Effector CD8-positive, alpha-beta T cell (primary cell): Measurements from ENCODE around the gene ERRFI1.

Source experiments
- DNase-seq: peaks from one replicate; lab custom pipeline; 2025; lab: John Stamatoyannopoulos, UW

ERRFI1 gene

DNA sequence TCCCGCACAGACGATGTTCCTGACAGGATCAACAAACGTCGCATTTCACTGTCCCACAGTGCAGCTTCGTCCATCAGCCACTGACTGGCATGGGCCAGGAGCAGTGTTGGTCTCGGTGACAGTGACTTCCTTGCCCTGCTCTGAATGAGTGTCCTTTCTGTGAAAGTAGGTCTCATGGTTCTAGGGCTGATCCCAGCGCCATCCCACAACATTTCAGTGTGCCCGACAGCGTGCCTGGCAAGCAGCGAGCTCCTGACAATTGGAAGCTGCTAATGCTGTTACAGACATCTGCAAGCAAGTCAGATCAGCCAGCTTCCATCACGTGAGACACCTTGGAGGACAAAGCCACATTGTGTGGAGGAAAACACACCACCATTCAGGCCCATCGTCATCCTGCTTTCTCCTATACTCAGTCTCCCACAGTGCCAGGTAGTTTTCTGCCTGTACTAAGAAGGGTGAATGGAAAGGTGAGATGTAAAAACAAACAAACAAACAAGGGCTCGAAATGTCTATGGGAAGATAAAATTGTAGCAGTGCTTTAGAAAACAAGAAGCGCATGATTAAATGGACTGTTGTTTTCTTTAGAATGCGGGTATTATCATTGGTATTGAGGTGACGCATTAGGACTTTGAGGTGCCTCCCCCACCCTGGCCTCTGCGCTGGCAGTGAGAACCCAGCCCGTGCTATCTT is 21.9 kb downstream of the ERRFI1 start:
- no peak for DNase-seq

DNA sequence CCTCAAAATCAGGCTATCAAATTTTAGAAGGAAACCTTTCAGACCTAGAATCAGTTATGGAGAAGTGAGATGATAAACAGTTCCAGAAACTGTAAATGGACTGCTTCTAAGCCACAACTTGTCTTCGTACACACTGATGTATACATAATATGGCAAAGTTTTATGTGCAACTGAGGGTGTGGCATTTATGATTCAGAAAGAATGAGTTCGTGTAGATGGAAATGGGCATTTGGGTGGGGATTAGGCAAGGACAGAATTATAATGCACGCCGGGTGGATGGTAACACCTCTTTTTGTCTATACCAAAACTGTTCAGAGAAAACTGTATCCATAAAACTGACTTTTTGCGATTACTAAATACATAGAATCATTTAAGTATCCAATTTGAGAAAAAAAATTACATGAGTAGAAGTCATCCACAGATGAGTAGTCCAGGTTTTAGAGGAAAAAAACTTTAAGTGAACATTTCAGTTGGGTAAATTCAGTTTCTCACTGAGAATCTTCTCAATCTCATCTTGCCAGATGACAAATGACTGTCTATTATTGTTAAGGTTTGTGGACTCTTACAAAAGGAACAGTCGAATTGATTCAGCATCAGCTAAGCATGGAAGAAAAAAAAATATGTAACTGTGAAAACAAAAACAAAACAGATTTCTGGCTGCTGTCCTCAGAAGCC is 22.5 kb downstream of the ERRFI1 start:
- DNase-seq = no peak

DNA sequence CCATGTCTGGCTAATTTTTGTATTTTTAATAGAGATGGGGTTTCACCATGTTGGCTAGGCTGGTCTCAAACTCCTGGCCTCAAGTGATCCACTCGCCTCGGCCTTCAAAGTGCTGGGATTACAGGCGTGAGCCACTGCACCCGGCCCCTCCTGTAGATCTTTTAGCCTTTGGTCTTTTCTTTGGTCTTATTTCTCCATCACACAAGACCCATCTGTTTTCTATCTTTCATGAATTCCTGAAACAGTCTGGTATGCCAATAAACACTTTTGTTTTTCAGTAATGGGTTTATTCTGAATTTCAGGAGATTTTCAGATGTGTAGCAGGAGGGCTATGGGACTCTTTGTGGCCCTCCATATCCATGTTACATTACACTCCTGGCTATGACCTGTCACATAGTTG is 23.2 kb downstream of the ERRFI1 start:
- no peak for DNase-seq

GRCh38 chr1:8002329-8002910 is 23.7 kb downstream of the ERRFI1 start:
- no peak for DNase-seq

DNA sequence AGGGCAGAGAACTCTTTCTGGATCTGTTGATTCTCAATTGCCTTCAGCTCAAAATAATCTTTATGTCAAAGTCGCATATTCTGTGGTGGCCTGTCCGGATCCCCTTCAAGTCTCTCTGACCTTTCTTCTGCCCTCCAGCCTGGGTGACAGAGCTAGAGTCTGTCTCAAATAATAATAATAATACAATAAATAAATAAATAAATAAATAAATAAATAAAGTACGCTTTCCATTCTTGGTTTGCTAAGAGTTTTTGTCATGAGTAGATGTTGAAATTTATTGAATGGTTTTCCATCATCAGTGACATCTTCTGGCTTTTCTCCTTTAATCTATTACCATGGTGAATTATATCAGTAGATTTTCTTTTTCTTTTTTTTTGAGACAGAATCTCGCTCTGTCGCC is 30.7 kb downstream of the ERRFI1 start:
- DNase-seq = no peak

DNA sequence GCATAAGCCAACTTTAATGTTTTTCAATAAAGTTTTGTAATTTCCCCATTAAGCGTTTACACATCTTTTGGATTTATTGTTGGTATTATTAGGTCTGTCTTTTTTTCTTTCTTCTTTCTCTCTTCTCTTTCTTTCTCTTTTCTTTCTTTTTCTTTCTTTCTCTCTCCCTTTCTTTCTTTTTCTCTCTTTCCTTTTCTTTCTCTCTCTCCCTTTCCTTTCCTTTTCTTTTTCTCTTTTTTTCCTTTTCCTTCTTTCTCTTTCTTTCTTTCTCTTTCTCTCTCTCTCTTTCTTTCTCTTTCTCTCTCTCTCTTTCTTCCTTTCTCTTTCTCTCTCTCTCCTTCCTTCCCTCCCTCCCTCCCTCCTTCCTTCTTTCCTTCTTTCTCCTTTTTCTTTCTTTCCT is 31.3 kb downstream of the ERRFI1 start:
- no peak for DNase-seq

GRCh38 chr1:7993593-7994479 is 32.3 kb downstream of the ERRFI1 start:
- no peak for DNase-seq

DNA sequence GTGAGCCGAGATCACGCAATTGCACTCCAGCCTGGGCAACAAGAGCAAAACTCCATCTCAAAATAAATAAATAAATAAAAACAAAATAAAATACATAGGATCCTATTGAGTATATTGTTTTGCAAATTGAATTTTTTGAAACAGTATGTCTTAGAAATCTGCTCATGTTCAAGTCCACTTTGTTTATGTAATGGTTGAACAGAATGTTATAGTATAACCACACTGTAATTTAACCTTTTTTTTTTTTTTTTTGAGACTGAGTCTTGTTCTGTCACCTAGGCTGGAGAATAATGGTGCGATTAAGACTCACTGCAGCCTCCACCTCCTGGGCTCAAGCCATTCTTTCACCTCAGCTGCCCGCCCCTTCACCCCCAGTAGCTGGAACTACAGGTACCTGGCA is 33.2 kb downstream of the ERRFI1 start:
- no peak for DNase-seq

DNA sequence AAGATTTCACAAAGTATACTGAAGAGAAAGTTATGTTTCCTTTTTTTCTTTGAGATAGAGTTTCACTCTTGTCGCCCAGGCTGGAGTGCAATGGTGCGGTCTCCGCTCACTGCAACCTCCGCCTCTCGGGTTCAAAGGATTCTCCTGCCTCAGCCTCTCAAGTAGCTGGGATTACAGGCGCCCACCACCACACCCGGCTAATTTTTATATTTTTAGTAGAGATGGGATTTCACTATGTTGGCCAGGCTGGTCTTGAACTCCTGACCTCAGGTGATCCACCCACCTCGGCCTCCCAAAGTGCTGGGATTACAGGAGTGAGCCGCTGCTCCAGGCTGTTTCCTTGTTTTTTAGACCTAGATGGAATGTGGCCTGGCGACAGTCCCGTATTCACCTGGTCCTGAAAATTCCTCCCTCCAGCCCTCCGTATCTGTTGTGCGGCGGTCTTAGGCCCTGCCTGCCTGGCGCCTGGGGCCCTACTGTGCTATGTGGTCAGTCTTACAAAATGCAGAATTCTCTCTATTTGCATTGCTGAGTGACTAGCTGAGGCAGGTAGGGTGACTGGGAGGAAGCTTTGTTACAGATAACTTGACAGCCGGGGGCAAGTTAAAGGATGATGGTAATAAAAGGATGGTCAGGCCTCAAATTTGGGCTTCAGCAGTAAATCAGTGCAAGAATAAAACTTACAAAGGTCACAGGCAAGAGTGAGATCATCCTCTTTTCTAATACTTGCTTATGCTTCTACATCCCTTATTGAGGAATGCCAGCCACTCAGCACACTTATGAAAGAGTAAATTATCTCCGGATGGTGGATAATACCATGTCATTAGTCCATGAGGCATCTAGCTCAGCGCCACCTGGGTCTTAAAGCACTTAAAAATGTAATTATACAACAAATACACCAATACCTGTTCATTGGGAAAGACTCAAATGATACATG is 34.3 kb downstream of the ERRFI1 start:
- no peak for DNase-seq

GRCh38 chr1:7989762-7990428 is 36.2 kb downstream of the ERRFI1 start:
- DNase-seq = no peak

- no peak for DNase-seq
These were observed 37.5 kb downstream of the ERRFI1 start for GRCh38 chr1:7988576-7988975.

GRCh38 chr1:7987528-7987927 is 38.6 kb downstream of the ERRFI1 start:
- no peak for DNase-seq

GRCh38 chr1:7985851-7986612 is 40.1 kb downstream of the ERRFI1 start:
- DNase-seq = no peak

DNA sequence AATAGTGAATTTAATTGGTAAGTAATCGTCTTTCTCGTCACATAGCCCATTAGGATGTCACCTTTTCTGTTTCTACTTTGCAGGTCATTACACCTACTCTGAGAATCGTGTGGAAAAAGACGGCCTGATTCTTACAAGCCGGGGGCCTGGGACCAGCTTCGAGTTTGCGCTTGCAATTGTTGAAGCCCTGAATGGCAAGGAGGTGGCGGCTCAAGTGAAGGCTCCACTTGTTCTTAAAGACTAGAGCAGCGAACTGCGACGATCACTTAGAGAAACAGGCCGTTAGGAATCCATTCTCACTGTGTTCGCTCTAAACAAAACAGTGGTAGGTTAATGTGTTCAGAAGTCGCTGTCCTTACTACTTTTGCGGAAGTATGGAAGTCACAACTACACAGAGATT is 41.3 kb downstream of the ERRFI1 start:
- DNase-seq = no peak

DNA sequence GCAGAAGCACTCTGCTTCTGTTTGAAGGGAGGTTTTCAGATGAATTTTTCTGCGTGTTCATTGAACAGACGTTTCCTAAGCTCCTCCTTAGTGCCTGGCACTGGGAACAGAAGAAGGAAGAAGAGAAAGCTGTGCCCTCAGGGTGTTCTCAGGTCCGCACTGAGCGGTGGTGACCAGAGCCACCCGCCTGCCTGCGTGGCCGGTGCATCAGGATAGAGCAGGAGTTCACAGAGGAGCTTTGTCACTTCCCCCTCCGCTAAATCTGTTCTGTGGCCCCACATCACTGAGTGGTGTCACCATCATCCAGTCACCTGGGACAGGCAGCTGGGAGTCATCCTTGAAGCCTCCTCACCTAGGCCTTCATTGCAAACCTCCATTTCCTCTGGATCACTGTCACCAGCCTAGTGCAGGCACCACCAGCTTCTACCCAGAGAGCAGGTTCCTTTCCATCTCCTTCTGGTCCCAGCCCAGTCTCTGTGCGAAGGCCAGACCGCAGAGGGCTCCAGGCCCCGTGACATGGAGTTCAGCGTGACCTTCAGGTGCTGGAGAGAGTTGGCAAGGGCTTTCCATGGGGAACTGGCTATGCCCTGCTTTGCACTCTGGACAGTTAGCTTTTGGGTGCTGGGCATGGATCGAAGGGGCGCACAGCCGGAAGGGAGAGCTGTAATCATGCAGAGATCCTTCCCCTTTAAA is 42.9 kb downstream of the ERRFI1 start:
- no peak for DNase-seq

DNA sequence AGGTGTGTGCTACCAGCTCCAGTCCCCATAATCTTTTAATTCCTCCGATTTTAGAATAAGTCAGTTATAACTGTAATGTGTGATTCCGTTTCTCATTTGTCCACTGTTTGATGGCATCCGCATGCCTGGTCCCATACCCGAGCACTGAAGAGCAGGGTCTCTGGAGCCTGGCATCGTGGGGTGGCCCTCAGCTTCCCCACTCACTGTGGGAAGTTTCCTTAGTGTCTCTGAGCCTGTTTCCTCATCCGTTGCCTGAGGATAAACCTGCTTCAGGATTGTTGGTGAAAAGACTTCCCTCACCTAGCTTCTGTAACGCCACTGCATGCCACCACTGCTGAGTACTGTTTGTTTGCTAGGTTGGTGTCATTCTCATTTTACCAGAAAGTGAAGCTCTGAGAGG is 45.1 kb downstream of the ERRFI1 start:
- DNase-seq = no peak

GRCh38 chr1:7975212-7975865 is 50.8 kb downstream of the ERRFI1 start:
- DNase-seq = no peak

DNA sequence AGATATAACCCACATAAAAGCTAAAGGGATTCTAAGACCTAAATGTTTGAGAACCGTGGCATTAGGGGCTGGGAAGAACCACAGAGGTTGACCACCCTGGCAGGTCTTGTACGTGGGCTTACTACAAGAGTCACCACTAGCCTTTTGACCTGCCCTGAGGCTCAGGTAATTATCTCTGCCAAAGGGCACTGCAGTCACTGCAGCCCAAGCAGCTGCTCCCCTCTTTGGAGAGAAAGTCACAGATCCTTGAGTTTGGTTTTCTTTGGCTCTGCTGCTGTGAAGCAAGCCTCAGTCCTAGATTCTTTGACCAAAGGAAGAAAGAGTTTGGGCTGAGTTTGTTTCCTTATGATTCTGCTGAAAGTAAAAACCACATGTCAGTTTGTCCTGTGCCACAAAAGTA is 53.0 kb downstream of the ERRFI1 start:
- no peak for DNase-seq

- DNase-seq = no peak
These were observed 53.8 kb downstream of the ERRFI1 start for GRCh38 chr1:7972285-7972684.
